NCI-H1092 treated with DMSO at 0.1 percent for 48 hours (cell line): ENCODE results near the gene FAM240A.
"Not testable (repeated sequence)": the region's sequence is repeated elsewhere in the genome, so short reads cannot be mapped to it uniquely, and the experiment has no call there.

Source experiments
- DNase-seq: peaks from one replicate; lab custom pipeline; 2025; lab: John Stamatoyannopoulos, UW

Gene FAM240A

DNA sequence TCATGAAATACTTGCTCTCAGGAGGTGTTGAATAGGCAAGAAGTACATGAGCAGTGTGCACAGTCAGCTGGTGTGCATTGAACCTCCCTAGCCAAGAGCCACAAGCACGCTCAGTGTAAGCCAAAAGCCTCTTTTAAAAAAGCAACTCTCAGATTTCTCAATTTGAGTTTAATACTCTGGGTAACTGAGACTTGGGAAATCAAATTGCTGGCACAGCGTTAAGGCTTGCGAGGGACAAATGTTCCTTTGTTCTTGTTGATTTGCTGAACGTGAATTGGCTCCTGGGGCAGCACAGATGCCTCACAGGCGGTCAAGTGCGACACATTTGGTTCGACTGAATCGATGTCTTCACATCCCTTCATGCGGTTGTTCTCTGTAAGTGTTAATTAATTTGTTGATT lies at the start of gene FAM240A:
Gene FAM240A, plus strand, starts transcription at position 202 of the 400 bp plus-strand sequence. Its CDS starts 159 bp downstream, at position 361.
- DNase-seq = peak; percentile 1

DNA sequence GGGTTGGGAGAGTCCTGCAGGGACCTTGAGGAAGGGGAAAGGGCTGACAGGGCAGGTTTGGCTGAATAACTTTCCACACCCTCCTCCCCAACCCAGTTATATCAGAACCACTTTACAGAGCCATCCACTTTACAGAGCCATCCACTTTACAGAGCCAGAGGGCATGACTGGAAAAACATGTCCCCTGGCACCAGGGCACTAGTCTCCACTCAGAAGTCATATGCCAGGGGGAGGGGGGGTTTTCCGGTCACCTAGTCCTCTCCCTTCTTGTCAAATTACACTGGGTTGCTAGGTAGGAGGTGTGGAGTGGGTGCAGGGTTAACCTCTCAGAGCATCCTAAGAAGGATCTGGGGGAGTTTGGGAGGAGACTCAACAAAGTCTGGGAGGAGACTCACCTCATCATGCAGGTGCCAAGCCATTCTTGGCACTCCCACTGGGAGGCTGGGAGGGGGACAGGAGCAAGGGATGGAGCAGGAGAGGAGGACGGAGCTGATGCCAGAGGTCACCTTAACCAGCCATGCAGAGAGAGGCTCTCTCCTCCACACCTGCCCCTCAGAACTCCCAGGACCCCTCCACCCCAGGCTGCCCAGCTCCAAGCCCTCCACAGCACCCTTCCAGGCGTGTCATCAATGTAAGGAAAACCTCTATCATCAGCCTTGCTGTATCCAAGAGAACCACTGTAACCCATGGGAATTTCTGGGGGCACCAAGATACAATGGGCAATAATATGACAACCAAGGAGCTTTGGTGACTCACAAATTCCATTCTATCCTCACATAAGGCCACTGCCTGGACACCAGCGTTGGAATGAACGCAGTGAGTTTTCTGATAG lies 47.9 kb upstream of the FAM240A start:
- no peak for DNase-seq

DNA sequence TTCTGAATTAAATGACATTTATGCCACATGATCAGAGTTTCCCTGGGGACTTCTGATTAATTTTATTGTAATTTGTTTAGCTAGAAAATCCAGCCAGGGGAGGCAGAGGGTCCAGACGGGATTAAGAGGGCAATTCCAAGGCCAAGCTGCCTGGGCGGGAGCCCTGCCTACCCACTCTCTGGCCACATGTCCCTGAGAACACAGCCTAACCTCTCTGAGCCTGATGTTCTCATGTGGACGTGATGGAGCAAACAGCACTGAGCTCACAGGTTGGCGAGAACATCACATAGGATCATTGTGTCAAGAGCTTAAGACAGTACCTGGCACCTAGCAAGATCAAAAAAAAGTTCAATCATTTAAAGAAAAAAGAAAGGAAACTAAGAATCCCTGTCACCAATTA lies 47.2 kb upstream of the FAM240A start:
- no peak for DNase-seq

DNA sequence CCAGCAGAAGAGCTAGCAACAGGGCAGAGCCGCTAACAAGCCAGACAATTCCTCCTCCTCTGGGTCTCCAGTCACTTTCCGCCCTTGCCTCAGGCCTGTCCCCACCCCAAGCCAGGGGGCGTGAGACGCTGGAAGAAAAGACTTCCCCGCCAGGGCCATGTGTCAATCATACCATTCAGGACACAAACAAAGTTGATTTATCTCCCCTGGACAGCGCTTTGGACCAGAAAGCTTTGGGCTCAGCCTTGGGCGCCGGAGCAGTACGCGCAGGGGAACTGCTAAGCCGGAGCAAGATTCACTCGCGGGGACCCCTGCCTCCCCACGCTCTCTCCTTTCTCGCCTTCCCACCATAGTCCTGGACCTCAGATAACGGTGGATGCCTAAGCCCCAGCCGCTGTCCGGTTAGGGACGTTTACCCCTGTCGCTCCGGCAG lies 46.7 kb upstream of the FAM240A start:
- no peak for DNase-seq

DNA sequence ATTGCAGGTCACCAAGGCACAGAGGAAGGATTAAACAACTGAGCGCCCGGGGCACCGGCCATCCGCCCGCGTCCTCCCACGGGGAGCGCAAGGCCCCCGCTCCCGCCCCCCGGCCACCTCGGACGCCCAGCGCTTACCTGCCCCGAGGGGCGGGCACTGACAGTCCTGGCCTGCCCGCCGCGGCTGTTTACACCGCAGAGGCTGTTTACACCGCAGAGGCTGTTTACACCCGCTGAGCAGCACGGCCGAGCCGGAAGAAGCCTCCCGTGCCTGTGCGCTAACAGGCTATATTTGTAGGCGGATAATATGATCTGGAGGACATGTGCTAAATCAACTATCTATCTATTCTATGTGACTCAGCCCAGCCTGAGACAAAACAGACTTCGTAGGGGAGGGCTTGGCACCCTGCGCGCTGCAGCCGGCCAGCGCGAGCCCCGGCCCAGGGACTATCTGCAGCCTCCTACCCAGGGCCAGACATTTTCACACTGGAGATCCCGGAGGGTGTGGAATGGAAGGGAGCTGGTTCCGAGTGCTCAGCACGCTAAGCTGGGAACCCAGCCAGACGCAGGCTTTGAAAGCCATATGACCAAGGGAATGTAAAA lies 46.2 kb upstream of the FAM240A start, which contains the start of gene LRRC2:
Gene LRRC2, minus strand, starts transcription at position 263 of the 602 bp plus-strand sequence. CDS start 14,711 bp downstream, outside the sequence.
- DNase-seq = no peak

- no peak for DNase-seq
These were observed 40.6 kb upstream of the FAM240A start for GRCh38 chr3:46571684-46572083.

GRCh38 chr3:46573701-46574100 lies 38.6 kb upstream of the FAM240A start:
- no peak for DNase-seq

DNA sequence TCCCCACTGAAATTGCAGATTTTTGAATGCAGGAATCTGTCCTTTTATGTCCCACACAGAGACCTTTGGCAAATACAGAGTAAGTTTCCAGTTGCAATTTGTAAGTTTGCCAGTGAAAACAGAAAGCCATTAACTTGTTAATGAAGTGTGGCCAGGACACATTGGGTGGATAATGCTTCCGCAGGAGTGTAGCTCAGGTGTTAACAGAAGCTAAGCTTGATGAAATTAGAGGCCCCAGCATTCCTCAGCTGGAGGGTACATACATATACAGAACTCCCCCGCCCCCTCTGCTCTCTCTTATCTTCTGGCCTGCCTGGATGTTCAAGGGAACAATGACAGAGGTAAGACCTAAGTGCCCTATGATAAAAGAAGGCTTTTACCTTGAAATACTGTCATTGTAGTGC lies 38.1 kb upstream of the FAM240A start:
- DNase-seq = no peak

GRCh38 chr3:46574881-46575576 lies 37.3 kb upstream of the FAM240A start:
- no peak for DNase-seq

DNA sequence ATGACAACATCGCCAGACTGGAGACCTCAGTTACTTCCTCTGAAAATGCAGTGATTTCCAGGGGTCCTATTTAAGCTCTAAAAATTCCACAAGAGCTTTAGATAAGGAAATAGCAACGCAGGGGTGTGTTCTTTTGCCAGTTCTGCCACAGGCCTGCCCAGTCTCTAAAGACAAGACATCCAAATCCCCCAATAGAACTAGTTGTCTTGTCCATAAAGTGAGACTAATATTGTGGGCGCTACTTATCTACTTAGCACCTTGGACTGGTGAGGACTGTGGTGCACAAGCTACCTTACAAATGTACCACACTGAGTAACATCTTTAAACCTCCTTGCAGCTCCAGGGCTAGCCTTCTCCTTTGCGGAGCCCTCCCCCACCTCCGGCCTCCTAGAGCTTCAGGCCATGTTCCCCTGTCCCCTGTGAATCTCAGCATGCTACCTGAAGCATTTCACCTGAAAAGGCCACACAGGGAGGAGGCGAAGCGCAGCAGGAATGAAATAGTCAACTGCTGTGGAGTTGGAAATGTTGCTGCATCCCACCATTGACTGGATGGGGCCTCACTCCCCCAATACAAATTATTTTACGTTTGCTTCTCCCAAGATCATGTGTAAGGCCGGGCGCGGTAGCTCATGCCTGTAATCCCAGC lies 36.6 kb upstream of the FAM240A start:
- no peak for DNase-seq

DNA sequence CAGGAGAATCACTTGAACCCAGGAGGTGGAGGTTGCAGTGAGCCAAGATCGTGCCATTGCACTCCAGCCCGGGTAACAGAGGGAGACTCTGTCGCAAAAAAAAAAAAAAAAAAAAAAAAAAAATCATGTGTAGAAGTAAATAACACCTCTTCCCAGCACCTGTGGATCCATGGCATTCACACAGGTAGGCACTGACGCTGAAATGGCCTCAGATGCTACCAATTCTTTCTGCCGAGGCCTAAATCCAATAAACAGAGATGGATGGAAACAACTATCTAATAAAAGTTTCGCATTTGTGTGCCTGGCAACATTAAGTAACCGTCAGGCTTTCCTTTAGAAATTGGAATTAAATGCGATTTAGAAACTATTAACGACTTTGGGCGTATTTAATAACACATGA lies 35.9 kb upstream of the FAM240A start:
- no peak for DNase-seq

DNA sequence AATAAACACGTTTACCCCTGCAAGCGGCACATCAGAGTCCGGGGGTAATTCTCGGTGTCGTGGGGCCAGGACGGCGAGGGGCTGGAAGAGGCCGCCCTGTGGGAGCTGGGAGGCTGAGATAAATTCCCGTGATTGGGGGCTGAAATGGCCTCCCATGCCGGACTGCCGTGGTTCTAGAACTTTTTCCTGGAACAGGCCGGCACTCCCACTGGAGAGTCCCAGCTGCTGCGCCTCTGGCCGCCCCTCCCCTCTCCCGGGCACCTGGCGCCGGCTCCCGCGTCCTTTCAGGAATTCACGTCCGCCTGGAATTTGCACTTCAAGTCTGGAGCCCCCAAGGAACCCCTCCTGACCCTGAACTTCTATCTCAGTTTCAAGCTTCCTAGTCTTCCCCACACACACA lies 35.4 kb upstream of the FAM240A start:
- no peak for DNase-seq

- not testable (repeated sequence) for DNase-seq
These were observed 34.6 kb upstream of the FAM240A start for GRCh38 chr3:46577580-46578249.

DNA sequence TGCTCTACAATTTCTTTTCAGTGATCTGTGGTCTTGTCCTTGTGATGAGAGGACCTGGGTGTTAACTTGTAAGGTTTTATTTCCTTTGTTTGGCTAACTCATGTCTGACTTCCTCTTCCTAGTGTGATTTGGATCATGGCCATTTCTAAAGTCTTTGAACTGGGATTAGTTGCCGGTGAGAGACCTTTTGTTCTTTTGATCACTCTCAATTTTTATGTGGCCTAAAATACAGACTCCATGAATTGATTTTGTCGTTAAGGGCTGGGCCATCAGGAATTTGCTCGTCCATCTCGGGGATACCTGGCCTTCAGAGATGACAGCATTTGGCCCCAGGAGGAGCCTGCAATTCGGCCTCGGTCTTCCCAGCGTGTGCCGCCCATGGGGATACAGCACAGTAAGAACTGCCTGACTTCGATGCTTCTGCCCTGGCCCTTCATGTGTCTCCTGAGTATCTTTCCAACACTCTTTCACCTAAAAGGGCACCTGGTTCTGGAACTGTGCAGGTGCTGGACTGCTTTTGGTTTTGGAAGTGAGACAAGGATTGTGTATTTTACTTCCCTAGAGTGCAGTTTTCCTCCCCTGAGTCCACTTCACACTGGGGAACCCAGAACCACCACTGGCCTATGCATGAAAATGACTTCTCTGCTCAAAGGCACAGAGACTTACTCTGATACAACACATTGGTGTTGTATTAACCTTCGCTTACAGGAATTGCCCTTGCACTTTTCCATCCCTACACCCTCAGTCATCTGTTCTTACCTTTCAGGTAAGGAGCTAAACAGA lies 33.2 kb upstream of the FAM240A start:
- DNase-seq = no peak

DNA sequence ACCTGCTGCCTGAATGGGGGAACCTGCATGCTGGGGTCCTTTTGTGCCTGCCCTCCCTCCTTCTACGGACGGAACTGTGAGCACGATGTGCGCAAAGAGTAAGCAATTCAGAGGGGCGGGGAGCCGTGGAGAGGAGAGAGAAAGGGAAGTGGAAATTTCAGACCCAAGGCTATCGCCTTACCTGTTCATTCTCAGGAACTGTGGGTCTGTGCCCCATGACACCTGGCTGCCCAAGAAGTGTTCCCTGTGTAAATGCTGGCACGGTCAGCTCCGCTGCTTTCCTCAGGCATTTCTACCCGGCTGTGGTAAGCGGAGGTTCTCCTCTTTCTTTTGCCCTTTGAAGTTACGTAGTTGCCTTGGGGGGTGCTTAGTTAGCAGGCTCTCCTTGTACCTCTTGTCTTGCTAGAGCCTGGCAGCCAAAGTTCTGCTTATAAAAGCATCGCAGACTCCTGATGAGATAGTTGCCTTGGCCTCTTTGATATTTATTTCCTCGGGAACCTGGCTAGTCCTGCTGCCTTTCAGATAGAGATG lies 32.5 kb upstream of the FAM240A start:
- DNase-seq = no peak

DNA sequence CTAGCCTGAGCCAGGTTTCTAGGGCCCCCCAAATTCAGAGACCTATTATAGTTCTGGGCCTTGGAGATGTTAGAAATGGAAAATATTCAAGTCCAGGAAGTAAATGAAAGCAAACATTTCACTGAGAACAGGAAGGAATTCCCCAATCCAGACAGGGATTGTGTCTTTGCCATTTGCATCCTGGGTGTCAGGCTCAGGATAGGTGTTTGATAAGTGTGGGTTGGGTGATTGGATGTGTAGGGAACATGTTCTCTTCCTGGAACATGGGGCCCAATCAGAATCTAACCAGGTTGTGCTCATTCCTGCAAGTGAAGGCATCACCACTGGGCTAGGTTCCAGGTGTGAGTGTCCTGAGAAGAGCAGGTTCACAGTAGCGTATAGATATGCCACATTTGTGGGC lies 31.6 kb upstream of the FAM240A start:
- DNase-seq = no peak

- no peak for DNase-seq
These were observed 27.5 kb upstream of the FAM240A start for GRCh38 chr3:46584598-46585467.

DNA sequence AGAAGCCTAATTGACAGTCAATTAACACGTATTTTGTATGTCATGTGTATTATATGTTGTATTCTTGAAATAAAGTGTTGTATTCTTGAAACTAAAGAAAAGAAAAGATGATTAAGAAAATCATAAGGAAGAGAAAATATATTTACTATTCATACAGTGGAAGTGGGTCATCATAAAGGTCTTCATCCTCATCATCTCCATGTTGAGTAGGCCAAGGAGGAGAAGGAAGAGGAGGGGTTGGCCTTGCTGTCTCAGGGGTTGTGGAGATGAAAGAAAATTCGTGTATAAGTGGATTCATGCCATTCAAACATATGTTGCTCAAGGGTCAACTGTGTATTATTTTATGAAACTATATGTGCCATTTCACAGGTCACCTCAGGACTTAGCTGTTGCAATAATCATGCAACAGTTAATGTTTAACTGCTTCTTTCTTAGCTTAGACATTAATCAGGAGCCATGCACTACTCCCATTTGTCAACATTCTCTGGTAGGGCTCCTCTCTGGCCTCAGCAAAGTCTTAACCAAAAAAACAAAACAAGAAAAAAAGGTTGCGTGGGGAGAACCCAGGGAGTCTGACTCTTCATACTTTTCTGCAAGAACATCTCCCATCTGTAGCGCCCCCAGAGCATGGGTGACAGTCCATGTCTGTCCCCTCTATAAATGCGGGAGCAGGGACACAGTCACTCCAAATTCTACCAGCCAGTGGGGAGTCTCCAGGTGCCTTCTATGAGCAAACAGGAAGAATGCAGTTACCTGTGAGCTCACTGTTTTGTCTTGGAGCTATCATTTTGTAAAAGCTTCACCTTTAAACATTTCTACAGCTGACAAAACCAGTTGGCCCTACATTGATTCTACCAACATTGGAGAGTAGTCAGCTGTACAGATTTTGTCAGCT lies 26.3 kb upstream of the FAM240A start:
- DNase-seq = no peak
